MCF 10A (cell line): ENCODE measurements around the gene TEX10. TPM values are rescaled to one million over a fixed set of nuclear protein-coding genes. Genes with fewer than 3 reads are reported as not detected.

Experiments
- BruUV-seq: library from RNA; stranded (reverse); fragments of 400-500 nt; replicated peaks from 2 replicates; lab custom pipeline; 2021; lab: Mats Ljungman, UMichigan
- CTCF ChIA-PET: fragments of 300-600 bp; sonication (Branson Sonifier 250); formaldehyde crosslinking; extraction: SDS; loops from one replicate; lab custom pipeline; 2021; ENCODE audit warnings: antibody characterized with exemption, inconsistent platforms; lab: Yijun Ruan, JAX
- POLR2A ChIA-PET: fragments of 300-600, 350-650 bp; sonication (Branson Sonifier 250); formaldehyde crosslinking; extraction: SDS; loops from one replicate; lab custom pipeline; 2020; ENCODE audit warnings: antibody characterized with exemption, inconsistent platforms; lab: Yijun Ruan, JAX
- DNase-seq: peaks from one replicate; pipeline ENCODE4 v3.0.0-alpha.2; 2018; ENCODE audit not compliant: unreplicated experiment
- H3K27ac Mint-ChIP-seq: one replicate; pipeline ENCODE4 v1.8.0; 2022; ENCODE audit warnings: mild to moderate bottlenecking, low read depth, mixed read lengths; ENCODE audit not compliant: unreplicated experiment
- H3K27me3 Mint-ChIP-seq: one replicate; pipeline ENCODE4 v1.8.0; 2022; ENCODE audit warnings: mixed read lengths; ENCODE audit not compliant: insufficient read depth, unreplicated experiment
- H3K36me3 Mint-ChIP-seq: one replicate; pipeline ENCODE4 v1.8.0; 2022; ENCODE audit warnings: mild to moderate bottlenecking, moderate library complexity, mixed read lengths; ENCODE audit not compliant: insufficient read depth, unreplicated experiment
- H3K4me1 Mint-ChIP-seq: one replicate; pipeline ENCODE4 v1.8.0; 2022; ENCODE audit warnings: mixed read lengths; ENCODE audit not compliant: insufficient read depth, unreplicated experiment
- H3K4me3 Mint-ChIP-seq: one replicate; pipeline ENCODE4 v1.8.0; 2022; ENCODE audit warnings: mild to moderate bottlenecking, moderate library complexity, mixed read lengths; ENCODE audit not compliant: unreplicated experiment
- H3K9me3 Mint-ChIP-seq: one replicate; pipeline ENCODE4 v1.8.0; 2022; ENCODE audit warnings: mixed read lengths; ENCODE audit not compliant: unreplicated experiment
- CTCF ChIP-seq: fragments of 200-600 bp; IDR thresholded peaks from one replicate; pipeline ENCODE4 v1.8.0; 2022; ENCODE audit warnings: antibody characterized with exemption, mild to moderate bottlenecking; ENCODE audit not compliant: unreplicated experiment
- intact Hi-C: fragments of 100-400 bp; cut with micrococcal nuclease; formaldehyde crosslinking; loops from 2 replicates; pipeline ENCODE4 v1.14.1; 2022
- total RNA-seq: library from RNA; stranded (reverse); gene quantifications from 2 replicates; pipeline ENCODE4 v1.2.3, GENCODE V29; 2022

The TEX10 gene
- total RNA-seq, 1 experiment from 2014 or later: 38.2 TPM

DNA sequence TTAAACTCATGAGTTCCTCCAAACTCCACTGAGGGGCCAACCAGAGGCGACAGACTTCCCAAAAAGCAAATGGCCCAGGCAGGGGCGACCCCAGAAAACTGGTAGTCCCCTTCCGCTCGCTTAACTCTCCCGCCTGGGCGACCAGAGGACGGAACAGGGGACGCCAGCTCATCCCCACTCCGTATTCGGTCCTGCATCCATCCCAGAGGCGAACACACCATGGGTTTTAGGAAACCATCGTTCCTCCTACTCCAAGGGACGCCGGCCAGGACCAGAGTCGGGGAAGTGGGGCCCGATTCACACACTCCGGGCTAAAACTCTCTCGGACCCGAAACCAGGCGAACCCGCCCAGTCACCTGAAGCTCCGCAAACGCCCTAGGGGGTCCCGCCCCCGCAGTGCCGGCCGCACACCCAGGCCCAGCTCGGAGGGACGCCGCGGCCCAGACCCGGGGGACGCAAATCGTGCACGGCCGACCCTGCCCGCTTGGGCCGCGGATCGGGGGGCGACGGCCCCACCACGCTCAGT lies 478 bp downstream of the TEX10 start:
- Mint-ChIP-seq H3K4me1 (peaks cover 35% of the 10 kb centered on the region), H3K9me3 (no peaks in the 10 kb centered on the region), H3K27ac (peak overlapping the region; percentile 95), H3K4me3 (peak overlapping the region; percentile 94), H3K36me3 (peaks cover 7% of the 10 kb centered on the region), H3K27me3 (no peaks in the 10 kb centered on the region)
- POLR2A ChIA-PET: interaction anchor here (0.5 to 8.7 kb wide), 31 partner anchors 10 to 1447 kb away, joined by 3 to 143 read pairs (median 5); partner anchors contain the start of genes ALG2, ERP44, INVS and MSANTD3
- CTCF ChIA-PET: interaction anchor here (0.5 to 4.7 kb wide), 13 partner anchors 14 to 1042 kb away, joined by 3 to 33 read pairs (median 4); no protein-coding TSS in a partner anchor
- peak; percentile 40 for DNase-seq
- no TSS peak for BruUV-seq
- TF ChIP-seq CTCF: no peak
- intact Hi-C loops: loop anchor here (2.0 kb wide), 1 partner anchor 77 kb away; no protein-coding TSS in a partner anchor

GRCh38 chr9:100351508-100351907 lies 1.2 kb downstream of the TEX10 start:
- Mint-ChIP-seq H3K4me3 (peak overlapping the region; percentile 94), H3K27me3 (no peaks in the 10 kb centered on the region), H3K4me1 (peaks cover 40% of the 10 kb centered on the region), H3K9me3 (no peaks in the 10 kb centered on the region), H3K27ac (peak overlapping the region; percentile 95), H3K36me3 (peaks cover 12% of the 10 kb centered on the region)
- POLR2A ChIA-PET: interaction anchor here (0.5 to 8.7 kb wide), 18 partner anchors 9 to 1448 kb away, joined by 3 to 143 read pairs (median 6); partner anchors contain the start of genes ALG2, MSANTD3, NR4A3 and SEC61B
- no peak for DNase-seq
- BruUV-seq: no TSS peak
- no peak for TF ChIP-seq CTCF
- CTCF ChIA-PET: interaction anchor here (0.6 to 4.7 kb wide), 9 partner anchors 19 to 356 kb away, joined by 3 to 33 read pairs (median 6); no protein-coding TSS in a partner anchor
- intact Hi-C loops: no loop called here

- Mint-ChIP-seq H3K27me3 (no peaks in the 10 kb centered on the region), H3K36me3 (peaks cover 25% of the 10 kb centered on the region), H3K4me3 (peak overlapping the region; percentile 94), H3K4me1 (peaks cover 44% of the 10 kb centered on the region), H3K9me3 (no peaks in the 10 kb centered on the region), H3K27ac (peak overlapping the region; percentile 9)
- ChIA-PET CTCF (interaction anchor here (0.7 to 4.7 kb wide), 9 partner anchors 9 to 252 kb away, joined by 3 to 33 read pairs (median 7); no protein-coding TSS in a partner anchor), POLR2A (interaction anchor here (0.7 to 8.7 kb wide), 6 partner anchors 23 to 87 kb away, joined by 3 to 143 read pairs (median 7); partner anchors contain the start of gene MSANTD3)
- intact Hi-C loops: no loop called here
- peak; percentile 2 for DNase-seq
- no TSS peak for BruUV-seq
- no peak for TF ChIP-seq CTCF
These were observed 2.6 kb downstream of the TEX10 start for GRCh38 chr9:100350188-100350587.

GRCh38 chr9:100346836-100347235 lies 5.9 kb downstream of the TEX10 start:
- H3K9me3 Mint-ChIP-seq: no peaks in the 10 kb centered on the region
- peaks cover 28% of the 10 kb centered on the region for H3K4me1 Mint-ChIP-seq
- no TSS peak for BruUV-seq
- ChIA-PET POLR2A (interaction anchor here (8.7 kb wide), 1 partner anchor 81 kb away, joined by 143 read pairs; the partner anchor contains the start of gene MSANTD3), CTCF (interaction anchor here (0.8 to 6.5 kb wide), 5 partner anchors 22 to 91 kb away, joined by 3 to 44 read pairs (median 3); no protein-coding TSS in a partner anchor)
- H3K27ac Mint-ChIP-seq: no peak overlapping the region
- H3K36me3 Mint-ChIP-seq: peaks cover 45% of the 10 kb centered on the region
- no peak for TF ChIP-seq CTCF
- H3K4me3 Mint-ChIP-seq: no peak overlapping the region
- intact Hi-C loops: no loop called here
- H3K27me3 Mint-ChIP-seq: no peaks in the 10 kb centered on the region
- DNase-seq: peak; percentile 23
